HepG2 (cell line): ENCODE measurements around the gene STX1B. TPM values are rescaled to one million over a fixed set of nuclear protein-coding genes. Genes with fewer than 3 reads are reported as not detected.

Source experiments
- ARNT2 ChIP-seq: sonication (generic); formaldehyde crosslinking; IDR thresholded peaks from 2 replicates; pipeline ENCODE4 v1.8.0; 2022; ENCODE audit warnings: mild to moderate bottlenecking, low read depth, missing genetic modification reagents, moderate library complexity
- ATF2 ChIP-seq: sonication (generic); formaldehyde crosslinking; IDR thresholded peaks from 2 replicates; pipeline ENCODE4 v1.4.0; 2020; ENCODE audit warnings: missing genetic modification reagents
- EED ChIP-seq: sonication (generic); formaldehyde crosslinking; IDR thresholded peaks from 2 replicates; pipeline ENCODE4 v1.5.0; 2020; ENCODE audit warnings: mild to moderate bottlenecking, missing genetic modification reagents
- FIP1L1 ChIP-seq: fragments of 200-400 bp; formaldehyde crosslinking; IDR thresholded peaks from 2 replicates; pipeline ENCODE4 v1.6.1; 2018; ENCODE audit warnings: low read depth, mild to moderate bottlenecking, low read length, moderate library complexity, borderline replicate concordance; ENCODE audit not compliant: insufficient read depth
- KLF13 ChIP-seq: sonication (generic); formaldehyde crosslinking; IDR thresholded peaks from 2 replicates; pipeline ENCODE4 v1.4.0; 2020; ENCODE audit warnings: mild to moderate bottlenecking, missing genetic modification reagents
- RBAK ChIP-seq: sonication (generic); formaldehyde crosslinking; IDR thresholded peaks from 2 replicates; pipeline ENCODE4 v1.5.1; 2020; ENCODE audit warnings: mild to moderate bottlenecking, missing genetic modification reagents
- TBL1XR1 ChIP-seq: fragments of 150-350 bp; IDR thresholded peaks from 2 replicates; pipeline ENCODE4 v1.6.1; 2014; ENCODE audit warnings: borderline replicate concordance, low read length; ENCODE audit not compliant: partially characterized antibody
- U2AF2 ChIP-seq: fragments of 200-400 bp; formaldehyde crosslinking; IDR thresholded peaks from 2 replicates; pipeline ENCODE4 v1.6.1; 2017; ENCODE audit warnings: low read depth, mild to moderate bottlenecking, low read length
- ZBTB20 ChIP-seq: sonication (generic); formaldehyde crosslinking; IDR thresholded peaks from 2 replicates; pipeline ENCODE4 v1.8.1; 2023; ENCODE audit warnings: missing genetic modification reagents, low read depth, mild to moderate bottlenecking, borderline replicate concordance
- ZBTB40 ChIP-seq, 2 experiments: fragments of 450-650 bp in 1 of 2; sonication (generic) in 1 of 2; formaldehyde crosslinking in 1 of 2; IDR thresholded peaks; 2 replicates each; pipeline versions ENCODE4 v1.6.1 to v1.8.0; 2016 to 2022; ENCODE audit warnings: antibody characterized with exemption in 1 of 2, mild to moderate bottlenecking in 1 of 2, missing genetic modification reagents in 1 of 2
- ZNF256 ChIP-seq: sonication (generic); formaldehyde crosslinking; conservative IDR thresholded peaks from 2 replicates; pipeline ENCODE4 v1.4.0; 2020; ENCODE audit warnings: missing genetic modification reagents
- ZNF720 ChIP-seq: sonication (generic); formaldehyde crosslinking; IDR thresholded peaks from 2 replicates; pipeline ENCODE4 v1.4.0; 2020; ENCODE audit warnings: missing genetic modification reagents
- ZNF761 ChIP-seq: sonication (generic); formaldehyde crosslinking; conservative IDR thresholded peaks from 2 replicates; pipeline ENCODE4 v1.4.0; 2020; ENCODE audit warnings: mild to moderate bottlenecking, missing genetic modification reagents
- polyA plus RNA-seq, 8 experiments: library from polyadenylated mRNA; depleted of rRNA in 3 of 8; stranded (reverse) in 7 of 8; unstranded in 1 of 8; fragments of >200 nt; fragmentation: Illumina TruSeq in 4 of 8; extraction: Trizol in 4 of 8; gene quantifications; 2 replicates each; pipeline versions ENCODE4 v1.2.1 to v1.2.3, GENCODE V29; 2011 to 2016; ENCODE audit warnings: low read depth in 4 of 8, missing spikeins in 1 of 8, mixed read lengths in 1 of 8; ENCODE audit not compliant: insufficient read depth in 1 of 8
- total RNA-seq, 5 experiments: library from RNA; depleted of rRNA; stranded (reverse); fragments of >200 nt; fragmentation: Illumina TruSeq; extraction: Trizol; gene quantifications; 2 replicates each; pipeline ENCODE4 v1.2.3, GENCODE V29; 2016; ENCODE audit warnings: low read depth in 1 of 5
- TF ChIP-seq, protein P1 (sequence below): sonication (generic); formaldehyde crosslinking; conservative IDR thresholded peaks from 2 replicates; pipeline ENCODE4 v1.5.0; 2020; ENCODE audit warnings: missing genetic modification reagents

Gene STX1B
- total and polyA plus RNA-seq, 2 of the 13 experiments (the other 11 are each of a cell fraction or from before 2014, with no cell fraction given), result 2.1 to 3.0 TPM

DNA sequence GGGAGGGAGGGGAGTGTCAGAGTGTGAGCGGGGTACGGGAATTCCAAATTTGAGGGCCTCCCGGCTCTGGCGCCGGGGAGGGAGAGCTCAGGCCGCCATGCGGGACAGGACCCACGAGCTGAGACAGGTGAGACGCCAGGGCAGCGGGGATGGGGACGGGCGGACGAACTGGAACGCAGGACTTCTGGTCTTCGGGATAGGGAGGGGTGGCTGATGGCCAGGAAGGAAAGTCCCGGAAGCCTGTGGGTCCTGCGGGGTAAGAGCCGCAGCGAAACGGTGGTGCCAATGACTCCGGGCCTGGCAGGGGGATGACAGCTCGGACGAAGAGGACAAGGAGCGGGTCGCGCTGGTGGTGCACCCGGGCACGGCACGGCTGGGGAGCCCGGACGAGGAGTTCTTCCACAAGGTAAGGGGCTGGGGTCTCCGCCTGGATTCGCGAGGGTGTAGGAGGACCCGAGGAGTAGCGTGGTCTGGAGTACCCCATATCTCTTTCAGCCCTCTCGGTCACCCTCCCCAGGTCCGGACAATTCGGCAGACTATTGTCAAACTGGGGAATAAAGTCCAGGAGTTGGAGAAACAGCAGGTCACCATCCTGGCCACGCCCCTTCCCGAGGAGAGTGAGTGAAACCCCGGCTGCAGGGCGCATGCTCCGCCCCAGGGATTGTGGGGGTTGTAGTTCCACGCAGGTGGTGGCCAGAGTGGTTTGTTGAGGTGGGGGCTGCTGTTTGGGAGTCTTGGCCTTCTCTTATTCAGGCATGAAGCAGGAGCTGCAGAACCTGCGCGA, 23.5 kb upstream of the STX1B start (continued):
- TF ChIP-seq ZBTB40 (IDR thresholded peaks at IDR 0.05), result no peak
- peak; percentile 44; the same call in 1 of the 2 replicates for TF ChIP-seq ZBTB40 (CRISPR knock-in tag; IDR thresholded peaks at IDR 0.05)
- TF ChIP-seq ATF2 (CRISPR knock-in tag), result no peak
- no peak for TF ChIP-seq TBL1XR1
- TF ChIP-seq, protein P1, sequence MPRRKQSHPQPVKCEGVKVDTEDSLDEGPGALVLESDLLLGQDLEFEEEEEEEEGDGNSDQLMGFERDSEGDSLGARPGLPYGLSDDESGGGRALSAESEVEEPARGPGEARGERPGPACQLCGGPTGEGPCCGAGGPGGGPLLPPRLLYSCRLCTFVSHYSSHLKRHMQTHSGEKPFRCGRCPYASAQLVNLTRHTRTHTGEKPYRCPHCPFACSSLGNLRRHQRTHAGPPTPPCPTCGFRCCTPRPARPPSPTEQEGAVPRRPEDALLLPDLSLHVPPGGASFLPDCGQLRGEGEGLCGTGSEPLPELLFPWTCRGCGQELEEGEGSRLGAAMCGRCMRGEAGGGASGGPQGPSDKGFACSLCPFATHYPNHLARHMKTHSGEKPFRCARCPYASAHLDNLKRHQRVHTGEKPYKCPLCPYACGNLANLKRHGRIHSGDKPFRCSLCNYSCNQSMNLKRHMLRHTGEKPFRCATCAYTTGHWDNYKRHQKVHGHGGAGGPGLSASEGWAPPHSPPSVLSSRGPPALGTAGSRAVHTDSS (CRISPR knock-in tag), result no peak
- peak; percentile 57; the same call in 1 of the 2 replicates for TF ChIP-seq ARNT2 (CRISPR knock-in tag)
- no peak for TF ChIP-seq ZBTB20
- no peak for TF ChIP-seq FIP1L1
- no peak for TF ChIP-seq ZNF720 (CRISPR knock-in tag)
- TF ChIP-seq U2AF2, result no peak
- peak; percentile 96 for TF ChIP-seq ZNF256
- peak; percentile 15; the same call in 1 of the 2 replicates for TF ChIP-seq EED (CRISPR knock-in tag)
- TF ChIP-seq ZNF761, result no peak
- peak; percentile 21; the same call in 1 of the 2 replicates for TF ChIP-seq RBAK (CRISPR knock-in tag)
- TF ChIP-seq KLF13 (CRISPR knock-in tag), result no peak
